NCI-H187 treated with DMSO at 0.1 percent for 48 hours (cell line): ENCODE results near the gene HOXA10.

Source experiments
- DNase-seq: peaks from one replicate; lab custom pipeline; 2025; lab: John Stamatoyannopoulos, UW

HOXA10 gene

DNA sequence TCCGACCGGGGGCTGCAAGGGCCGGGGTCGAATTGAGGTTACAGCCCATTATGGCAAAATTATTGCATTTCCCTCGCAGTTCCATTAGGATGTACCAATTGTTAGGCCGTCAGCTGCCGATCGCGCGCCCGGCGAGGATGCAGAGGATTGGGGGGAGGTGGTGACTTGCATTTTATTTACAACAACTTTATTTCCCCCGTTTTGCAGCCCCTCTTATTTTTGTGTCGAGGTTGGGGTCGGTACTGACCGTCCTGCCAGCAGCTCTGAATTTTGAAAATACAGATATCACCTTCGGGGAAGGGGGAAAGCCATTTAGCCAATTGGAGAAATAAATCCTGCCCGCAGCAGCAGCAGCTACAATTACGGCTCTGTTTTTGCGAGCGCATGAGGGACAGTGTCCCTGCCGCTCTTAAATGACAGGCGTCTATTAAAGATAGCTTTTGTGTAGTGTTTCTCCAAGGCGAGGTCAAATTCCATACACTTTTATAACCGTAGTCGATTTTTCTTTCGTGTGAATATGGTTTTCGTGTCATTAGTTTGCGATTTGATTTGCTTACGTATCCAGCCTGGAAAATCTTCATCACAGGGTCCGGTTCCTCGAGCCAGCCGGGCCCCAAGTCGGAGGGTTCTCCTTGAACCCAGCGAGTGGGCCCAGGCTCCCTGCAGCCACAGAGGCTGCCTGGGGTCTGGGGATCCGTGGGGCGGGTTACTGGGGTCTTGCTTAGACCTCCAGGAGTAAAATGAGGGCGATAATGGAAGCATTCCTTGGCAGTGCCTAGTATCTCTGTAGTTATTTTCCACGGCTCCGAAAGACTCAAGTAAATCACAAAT, 30.0 kb downstream of the HOXA10 start:
- no peak for DNase-seq

DNA sequence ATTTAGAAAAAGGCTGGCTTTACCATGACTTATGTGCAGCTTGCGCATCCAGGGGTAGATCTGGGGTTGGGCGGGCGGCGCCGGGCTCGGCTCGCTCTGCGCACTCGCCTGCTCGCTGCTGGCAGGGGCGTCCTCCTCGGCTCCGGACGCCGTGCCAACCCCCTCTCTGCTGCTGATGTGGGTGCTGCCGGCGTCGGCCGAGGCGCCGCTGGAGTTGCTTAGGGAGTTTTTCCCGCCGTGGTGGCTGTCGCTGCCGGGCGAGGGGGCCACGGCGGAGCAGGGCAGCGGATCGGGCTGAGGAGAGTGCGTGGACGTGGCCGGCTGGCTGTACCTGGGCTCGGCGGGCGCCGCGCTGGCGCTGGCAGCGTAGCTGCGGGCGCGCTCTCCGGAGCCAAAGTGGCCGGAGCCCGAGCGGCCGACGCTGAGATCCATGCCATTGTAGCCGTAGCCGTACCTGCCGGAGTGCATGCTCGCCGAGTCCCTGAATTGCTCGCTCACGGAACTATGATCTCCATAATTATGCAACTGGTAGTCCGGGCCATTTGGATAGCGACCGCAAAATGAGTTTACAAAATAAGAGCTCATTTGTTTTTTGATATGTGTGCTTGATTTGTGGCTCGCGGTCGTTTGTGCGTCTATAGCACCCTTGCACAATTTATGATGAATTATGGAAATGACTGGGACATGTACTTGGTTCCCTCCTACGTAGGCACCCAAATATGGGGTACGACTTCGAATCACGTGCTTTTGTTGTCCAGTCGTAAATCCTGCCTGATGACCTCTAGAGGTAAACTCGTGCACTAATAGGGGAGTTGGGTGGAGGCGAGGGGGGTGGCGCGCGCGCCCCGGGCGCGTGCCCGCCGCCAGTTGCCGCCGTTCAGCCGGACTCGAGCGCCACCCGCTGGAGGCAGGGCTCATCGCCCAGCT, 30.8 kb downstream of the HOXA10 start, which contains the start of gene HOXA5:
Gene HOXA5, minus strand, starts transcription at position 659 of the 927 bp plus-strand sequence. Its CDS starts 74 bp downstream, at position 585.
- DNase-seq = no peak

DNA sequence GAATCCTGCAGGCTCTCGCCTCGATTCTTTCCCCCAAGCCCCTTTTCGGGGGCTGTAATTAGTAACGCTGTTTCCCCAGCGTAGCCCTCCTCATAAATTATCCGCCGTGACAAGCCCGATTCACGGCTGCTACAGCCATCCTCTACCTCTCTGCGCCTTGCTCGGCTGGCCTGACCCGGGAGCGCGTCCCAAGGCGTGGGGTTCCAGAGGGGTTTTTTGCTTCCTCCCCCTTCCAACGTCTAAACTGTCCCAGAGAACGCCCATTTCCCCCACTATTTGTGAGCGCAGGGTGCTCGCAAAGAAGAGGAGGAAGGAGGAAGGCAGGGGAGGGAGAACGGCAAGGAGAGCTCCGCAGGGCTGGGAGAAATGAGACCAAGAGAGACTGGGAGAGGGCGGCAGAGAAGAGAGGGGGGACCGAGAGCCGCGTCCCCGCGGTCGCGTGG, 31.5 kb downstream of the HOXA10 start:
- no peak for DNase-seq

DNA sequence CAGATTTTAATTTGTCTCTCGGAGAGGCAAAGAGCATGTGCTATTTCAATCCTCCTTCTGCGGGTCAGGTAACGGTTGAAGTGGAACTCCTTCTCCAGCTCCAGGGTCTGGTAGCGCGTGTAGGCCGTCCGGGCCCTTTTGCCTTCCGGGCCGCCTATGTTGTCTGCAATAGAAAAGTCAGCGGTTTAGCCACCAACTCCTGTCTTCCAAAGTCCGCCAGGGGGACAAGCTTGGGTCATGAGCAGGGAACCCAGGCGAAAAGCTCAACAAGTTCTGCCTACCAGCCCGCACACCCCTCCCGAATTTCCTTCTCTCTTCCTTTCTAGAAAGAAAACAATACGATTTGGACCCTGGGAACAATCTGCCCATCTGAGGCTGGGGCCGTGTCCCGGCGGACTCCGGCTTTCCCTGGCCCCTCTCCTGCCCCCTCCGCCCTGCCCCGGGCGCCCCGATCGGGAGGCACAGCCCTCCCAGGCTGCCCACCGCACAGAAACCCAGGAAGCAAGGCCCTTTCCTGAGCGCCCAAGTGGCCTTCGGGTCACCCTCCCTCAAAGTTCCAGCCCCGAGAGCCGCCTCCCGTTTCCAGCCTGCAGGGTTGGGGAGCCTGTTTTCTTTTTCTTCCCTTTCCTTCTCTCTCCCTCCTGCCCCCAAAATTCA, 32.1 kb downstream of the HOXA10 start:
- no peak for DNase-seq

DNA sequence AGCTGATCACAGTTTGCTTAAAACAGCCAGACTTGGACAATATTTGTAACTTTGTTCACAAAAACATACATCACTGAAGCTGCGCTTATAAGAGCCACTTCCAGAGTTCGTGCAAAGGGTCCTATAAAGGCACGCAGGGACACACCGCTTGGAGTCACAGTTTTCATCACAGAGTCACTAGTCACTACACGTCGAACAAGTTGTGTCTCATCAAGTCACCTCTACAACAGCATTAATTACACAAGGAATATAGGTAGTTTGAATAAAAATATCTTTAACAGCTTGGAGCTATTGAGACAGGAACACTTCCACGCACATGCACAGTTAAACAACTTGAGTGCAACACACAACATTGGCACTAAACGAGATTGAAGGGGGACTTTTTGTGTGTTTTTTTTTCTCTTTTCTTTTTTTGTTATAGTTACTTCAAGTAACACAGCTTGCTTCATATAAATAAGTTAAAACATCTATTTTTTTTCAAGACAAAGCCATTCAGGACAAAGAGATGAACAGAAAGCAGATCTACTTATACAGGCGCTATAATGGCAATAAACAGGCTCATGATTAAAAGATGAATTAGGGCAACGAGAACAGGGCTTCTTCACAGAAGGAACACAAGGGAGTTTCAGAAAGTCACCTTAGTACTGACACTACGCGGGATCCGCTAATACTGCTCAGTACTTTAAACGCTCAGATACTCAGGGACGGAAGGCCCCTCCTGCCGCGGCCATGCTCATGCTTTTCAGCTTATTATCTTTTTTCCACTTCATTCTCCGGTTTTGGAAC, 32.8 kb downstream of the HOXA10 start:
- DNase-seq = no peak

DNA sequence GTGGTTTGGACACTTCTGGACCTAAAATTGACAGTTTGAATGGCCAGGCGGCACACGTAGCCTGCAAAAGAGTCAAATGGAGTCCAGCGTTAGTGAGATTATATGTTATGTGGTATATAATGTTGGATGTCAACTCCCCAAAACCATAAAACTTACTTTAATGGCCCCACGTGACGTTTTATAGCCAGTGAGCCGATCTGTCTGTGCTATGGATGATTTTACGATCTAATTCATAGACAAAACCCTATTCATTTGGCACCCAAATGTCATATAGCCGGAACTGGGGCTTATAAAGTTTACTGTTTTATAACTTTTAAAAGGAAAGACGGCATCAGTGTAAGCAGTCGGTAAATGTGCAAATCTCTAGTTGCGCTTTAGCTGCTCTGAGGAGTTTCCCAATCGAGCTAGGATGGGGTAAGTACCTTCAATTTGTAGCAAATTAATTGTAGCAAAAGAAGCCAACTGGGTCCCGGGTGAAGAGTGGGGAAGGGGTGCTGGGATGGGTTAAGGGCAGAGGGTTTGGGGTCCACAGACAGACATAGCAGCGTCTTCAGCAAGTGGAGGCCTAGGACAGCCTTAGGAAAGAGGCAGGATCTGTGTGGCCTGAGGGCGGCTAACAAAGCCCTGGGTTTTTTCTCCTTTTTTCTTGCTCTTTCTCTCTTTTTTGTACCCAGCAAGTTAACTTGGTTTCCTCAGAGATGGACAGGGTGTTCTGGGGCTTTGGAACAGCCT, 33.8 kb downstream of the HOXA10 start:
- DNase-seq = no peak

DNA sequence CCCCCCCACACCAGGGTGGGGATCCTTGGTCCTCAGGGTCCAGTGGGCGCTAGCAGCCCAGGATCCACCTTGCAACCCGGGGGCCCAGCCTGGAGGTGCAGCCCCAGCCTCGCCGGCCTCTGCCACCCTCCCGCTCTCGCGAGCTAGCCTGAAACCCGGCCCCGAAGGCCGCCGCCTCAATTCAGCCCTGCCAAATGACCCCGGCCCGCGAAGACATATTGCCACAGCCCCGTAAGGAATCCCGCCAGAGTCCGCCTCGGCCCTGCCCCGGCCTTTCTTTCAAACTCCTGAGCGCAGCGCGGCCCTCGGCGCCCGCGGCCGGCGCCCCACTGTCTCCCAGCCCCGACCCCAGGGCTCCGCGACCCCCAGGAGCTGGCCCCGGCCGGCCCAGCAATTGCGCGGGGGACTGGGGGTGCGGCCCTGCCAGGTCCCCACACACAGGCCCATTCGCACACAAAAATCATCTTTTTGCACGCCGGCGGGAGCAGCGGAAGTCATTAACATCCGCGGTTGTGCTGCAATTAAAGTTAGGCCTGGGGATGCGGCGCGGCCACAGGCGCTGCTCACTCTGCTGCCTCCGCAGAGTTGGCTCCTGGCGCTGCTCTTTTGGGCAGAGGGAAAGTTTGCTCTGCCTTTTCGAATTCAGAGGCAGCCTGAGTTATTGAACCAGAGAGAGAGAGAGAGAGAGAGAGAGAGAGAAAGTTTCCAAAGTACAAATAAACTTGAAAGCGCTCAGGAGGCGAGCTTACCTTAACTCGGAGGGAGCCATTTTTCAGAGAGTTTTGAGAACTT, 34.6 kb downstream of the HOXA10 start:
- no peak for DNase-seq

DNA sequence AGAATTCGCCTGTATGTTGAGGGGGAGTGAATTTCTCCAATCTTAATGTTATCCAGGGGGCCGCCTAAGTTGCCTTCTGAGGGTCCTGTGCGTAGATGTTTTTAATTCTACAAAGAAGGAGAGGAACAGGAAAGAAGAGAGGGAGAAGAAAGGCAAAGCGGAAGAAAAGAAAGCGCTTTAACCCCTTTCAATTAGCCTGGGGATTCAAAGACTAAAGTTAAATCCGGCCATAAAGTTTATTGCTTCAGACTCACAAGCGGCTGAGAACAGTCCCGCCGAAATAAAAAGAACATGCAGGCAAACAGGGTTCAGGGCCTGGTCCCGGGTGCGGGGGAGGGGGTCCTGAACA, 35.2 kb downstream of the HOXA10 start:
- DNase-seq = no peak

DNA sequence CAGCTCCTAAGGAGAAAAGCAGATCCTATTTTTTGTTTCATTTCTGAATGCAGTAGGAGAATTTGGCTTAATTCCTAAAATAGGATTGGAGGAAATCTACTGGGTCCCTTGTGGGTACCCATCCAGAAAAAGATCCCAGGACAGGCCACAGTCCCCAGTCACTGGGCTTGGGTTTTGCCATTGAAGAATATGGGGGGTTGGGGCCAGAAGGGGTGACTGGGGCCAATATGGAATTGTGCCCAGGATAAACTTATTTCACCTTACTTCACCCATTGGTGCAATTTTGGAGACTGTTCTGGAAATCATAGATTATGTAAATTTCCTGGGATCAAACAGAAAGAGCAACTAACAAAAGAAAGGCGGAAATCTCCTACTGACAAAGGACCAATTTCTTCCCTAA, 35.6 kb downstream of the HOXA10 start:
- DNase-seq = no peak

DNA sequence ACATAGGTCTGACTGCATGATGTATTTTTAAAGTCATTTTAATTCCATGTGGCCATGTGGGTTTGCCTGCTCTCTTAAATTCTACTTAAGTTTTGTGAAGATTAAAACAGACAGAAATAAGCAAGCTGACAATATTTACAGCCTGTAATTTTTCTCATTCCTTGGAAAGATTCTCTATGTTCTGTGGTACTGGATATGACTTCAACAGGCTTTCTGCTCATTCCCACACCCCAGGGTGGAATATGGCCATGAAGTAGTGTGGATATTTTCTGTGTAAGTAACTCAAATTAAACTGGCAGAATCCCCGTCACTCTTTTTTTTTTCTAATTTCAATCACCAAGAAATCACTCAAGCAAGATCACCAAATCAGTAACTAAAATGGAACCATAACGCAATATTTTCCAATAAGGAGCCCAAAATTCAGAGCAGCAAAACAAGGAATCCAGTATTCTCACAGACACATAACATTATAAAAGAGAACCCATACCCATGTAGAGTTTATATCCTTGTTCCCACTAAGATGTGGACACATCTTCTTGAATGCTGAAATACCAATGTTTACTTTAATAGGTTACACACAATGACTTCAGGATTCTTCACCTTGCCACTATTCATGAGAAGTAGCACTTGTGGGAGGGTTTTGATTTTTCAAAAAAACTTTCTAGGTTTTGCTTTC, 36.3 kb downstream of the HOXA10 start:
- DNase-seq = no peak

DNA sequence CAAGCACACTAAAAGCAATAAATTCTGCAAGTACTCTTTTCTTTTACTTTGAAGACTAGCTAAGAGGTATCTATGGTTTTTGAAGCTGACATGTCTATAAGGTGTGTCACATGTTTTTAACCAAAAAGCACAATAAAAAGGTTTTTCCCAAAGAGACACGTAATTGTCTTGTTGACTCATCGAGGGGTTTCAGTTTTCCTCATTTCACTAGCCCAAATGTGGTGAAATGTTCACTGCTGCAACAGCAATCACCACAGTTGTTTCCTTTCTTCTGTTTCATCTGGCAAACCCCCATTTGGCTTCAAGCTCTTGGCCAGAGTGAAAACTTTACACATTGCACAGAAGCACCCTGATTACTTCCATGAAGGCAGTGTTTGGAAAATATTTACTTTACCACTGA, 39.7 kb downstream of the HOXA10 start:
- DNase-seq = no peak

DNA sequence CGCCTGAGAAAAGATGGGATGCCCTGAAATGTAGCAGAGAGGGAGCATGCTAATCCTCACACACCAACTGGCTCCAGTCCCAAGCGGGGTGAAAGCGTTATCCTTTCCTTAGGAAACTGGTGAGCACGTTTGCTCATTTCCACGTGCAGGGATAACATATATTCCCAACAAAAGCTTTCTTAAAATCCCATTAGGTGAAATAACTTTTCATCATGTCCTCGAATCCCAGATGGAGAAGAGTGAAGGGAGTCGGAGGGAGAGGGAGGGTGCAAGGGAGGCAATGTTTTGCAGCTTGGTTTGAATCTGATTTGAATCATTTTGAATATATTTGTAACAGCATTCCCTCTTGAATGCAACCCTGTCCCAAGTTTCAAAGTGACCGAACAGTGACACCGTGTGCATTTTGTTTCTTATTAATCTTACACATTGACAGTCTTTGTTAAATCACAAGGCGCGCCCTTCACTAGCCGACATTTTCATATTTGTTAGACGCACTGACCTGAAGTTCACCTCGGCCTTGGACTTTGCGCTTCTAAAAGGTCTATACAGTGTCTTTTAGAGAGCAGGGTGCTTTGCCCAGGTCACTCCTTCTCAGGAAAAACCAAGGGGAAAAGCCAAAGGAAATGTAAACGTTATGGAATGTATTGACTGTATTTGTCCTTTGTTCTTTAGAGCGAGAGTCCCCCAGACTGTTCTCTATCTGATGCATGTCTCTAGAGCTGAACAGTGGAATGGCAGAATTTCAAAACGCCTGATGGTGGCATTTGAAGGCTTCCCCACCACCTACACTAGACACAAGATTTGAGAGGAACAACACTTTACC, 40.5 kb downstream of the HOXA10 start:
- no peak for DNase-seq

DNA sequence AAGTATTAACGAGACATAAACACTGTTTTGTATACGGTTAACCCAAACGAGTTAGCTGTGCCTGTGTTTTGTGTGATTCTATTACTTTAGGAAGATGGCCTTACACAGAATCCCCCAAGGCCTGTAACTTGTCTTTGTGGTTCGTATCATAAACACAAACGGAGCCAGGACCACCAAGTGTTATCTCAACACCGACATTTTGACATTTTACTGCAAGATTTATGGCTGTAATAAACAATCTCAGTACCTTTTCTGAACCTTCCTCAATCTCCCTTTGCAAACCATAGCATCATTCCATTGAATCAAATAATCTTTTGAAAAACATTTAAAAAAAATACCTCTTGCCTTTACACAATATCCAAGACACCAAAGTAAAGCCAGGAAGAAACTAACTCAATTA, 41.1 kb downstream of the HOXA10 start:
- DNase-seq = no peak

DNA sequence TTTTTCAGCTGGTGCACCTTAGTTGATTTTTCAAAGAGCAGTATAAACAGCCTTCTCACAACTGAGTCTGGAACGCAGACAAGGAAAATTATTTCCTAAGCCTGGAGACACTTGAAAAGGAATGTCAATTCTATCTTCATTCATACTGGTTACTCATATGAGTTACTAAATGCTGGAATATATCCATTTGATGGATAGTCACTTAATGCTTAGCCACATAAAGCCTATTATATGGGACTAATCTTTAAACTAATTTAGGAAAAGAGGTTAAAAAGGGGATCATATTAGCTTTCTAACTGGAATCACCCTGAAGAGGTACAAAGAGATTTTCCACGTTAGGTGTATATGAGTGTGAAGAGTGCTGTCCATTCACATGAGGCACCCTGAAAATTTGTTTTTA, 41.9 kb downstream of the HOXA10 start:
- no peak for DNase-seq

DNA sequence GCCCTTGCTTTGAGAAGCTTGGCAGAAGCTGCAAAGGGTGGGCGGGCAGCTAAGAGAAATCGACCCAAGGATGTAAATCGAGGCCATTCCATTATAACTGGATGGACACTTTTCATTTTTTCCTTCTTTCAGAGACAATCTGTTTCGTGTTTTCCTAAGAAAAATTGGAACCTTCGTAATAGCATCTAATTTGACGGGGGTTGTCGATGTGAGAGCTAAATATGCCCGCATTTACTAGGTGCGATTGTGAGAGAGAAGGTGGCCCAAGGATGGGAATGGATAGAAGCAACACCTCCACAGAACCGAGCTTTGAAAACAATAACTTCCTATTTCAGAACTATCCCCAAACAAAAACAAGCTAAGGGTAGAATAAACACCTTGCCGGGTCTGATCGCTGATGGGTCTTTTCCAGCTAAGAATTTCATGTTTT, 42.7 kb downstream of the HOXA10 start:
- DNase-seq = no peak

DNA sequence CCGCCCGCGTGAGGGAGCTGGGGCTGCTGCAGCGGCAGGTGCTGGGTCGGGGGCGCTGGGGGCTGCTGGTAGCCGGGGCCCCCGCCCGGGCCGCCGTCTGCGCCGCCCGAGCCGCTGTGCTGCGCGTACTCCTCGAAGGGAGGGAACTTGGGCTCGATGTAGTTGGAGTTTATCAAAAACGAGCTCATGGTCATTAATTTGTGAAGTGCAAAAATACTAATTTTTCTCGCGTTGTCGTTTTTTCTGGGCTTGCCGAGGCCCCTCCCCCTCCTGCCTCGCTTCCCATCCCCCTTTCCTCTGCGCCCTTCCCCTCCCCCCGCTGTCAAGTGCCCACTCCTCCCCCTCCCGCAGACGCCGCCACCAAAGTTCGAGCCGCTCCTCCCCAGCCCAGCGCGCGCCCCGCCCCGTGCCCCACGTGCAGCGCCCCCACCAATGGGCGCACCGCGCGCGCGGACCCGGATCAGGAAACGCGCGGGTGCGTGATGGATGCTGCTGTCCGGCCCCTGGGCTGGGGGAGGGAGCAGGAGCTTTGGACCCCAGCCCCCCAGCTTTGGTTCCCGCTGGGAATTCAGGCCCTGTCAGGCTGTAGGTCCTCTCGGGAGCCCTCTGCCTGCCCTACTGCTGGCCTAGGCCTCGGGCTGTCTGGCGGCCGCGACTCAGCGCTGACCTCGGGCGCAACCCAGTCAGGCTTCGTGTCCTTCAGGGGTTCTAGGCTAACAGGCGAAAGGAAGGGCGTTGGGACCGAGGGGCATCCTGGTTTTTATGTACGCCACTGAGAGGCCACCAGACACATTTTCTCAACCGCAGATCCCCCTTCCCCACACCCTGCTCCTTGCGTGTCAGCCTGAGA, 43.4 kb downstream of the HOXA10 start, which contains the start of gene HOXA4:
Gene HOXA4, minus strand, starts transcription at position 218 of the 850 bp plus-strand sequence. Its CDS starts 24 bp downstream, at position 194.
- DNase-seq = no peak

DNA sequence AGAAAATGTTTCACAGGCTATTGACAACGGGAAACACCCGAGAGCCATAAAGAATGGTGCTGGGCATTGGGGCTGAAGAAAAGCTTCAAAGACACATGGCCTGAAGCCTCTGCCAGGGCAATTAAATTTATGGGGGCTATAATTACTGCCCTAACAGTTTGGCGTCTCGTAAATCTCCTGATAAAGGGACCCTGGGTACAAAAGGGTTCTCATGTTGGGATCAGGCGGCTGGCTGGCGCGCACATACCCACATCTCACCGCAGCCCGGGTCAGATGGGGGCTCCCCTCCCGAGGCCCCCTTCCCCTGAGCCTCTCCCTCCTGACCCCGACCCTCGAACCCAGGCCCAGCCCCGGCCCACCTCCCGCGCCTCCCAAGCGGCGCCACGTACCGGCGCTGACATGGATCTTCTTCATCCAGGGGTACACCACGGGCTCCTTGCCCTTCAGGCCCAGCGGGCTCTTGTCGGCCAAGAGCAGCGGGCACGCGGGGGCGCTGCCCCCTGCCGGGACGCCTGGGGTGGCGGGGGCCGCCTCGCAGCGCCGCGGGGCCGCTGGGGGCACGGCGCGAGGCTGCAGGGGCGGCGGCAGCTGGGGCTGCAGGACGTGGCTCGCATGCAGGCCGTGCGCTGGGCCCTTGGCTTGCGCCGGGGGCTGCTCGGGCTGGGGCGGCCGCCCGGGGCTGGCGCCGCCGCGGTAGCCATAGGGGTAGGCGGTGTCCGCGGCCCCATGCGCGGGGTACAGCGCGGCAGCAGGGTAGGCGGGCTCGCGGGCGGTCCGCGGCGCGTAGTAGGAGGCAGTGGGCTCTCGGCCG, 44.2 kb downstream of the HOXA10 start:
- no peak for DNase-seq
